ENCODE data around the gene SOX5.
"Not testable (repeated sequence)": the region's sequence is repeated elsewhere in the genome, so short reads cannot be mapped to it uniquely, and the experiment has no call there.

Gene SOX5

DNA sequence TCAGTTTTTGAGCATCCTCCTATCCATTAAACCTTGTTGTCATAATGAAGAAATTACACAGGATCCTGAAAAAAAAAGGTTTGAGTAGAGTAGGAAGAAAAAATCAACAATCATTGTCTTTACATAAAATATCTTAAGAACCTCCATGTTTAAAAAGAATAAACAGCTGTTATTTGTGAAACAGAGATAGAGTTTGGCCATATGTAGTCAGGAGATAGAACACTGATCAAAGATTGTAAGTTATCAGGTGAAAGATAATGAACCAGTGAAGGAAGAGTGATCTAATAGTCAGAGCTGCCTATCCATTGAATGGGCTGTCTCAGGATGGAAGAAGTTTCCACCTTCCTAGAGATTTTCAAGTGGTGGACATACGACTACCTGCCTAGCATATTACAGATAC lies 397.1 kb downstream of the SOX5 start:
- DNase-seq (ENCODE audit: low read depth in 3 of 3, low spot score in 1 of 3), result no peak

DNA sequence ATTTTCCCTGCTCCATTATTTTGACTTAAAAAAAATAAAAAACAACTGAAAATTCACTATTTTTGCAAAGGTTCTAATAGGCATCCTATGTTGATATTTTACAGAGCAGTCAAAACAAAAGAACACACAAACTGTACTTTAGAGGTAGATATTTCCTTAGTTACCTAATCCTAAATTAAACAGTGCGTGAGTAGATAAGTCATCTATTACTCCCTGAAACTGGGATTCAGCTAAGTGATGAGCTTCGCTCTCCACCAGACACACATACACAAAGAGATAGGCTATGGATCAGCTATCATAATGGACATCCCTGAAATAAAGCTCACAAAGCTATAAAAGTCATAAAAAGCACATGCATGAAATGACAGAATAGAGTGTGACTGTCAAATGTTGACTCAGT lies 398.7 kb downstream of the SOX5 start:
- no peak for DNase-seq (ENCODE audit: low read depth in 3 of 3, low spot score in 1 of 3)

DNA sequence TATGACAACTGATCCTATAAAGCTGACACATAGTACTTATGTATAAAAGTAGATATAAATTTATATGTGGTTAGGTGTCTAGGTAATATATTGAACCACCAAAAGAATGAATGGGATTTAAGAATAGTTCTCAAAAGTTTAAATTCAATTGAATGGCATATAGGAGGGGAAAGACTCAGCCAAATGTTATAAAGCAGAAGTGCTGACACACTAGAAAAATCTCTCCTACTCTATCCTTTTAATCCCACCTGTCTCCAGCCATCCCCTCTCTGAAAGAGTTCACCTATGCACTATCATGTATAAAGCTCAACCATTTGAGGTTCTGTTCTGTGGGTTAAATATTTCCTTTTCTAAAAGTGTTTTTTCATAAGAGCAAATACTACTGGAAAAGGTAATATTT lies 400.7 kb downstream of the SOX5 start:
- no peak for DNase-seq (ENCODE audit: low read depth in 3 of 3, low spot score in 1 of 3)

DNA sequence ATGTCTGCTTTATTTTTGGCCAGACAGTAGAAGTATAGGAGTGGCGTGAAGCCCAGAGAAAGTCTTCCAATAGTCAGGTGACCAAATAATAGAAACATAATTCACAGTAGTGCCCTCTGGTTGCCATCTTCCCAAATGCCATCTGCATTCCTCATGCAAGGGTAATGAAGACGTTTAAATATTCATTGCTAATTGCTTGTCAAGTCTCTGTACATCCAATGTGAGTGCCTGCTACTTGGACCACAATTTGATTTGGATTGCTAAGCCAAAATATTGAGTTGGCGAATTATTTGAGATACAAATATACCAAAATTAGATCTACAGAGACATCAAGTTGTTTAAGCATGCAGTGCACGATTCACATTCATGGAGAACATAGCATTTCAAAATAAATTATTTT lies 402.7 kb downstream of the SOX5 start:
- DNase-seq (ENCODE audit: low read depth in 3 of 3, low spot score in 1 of 3), result no peak

DNA sequence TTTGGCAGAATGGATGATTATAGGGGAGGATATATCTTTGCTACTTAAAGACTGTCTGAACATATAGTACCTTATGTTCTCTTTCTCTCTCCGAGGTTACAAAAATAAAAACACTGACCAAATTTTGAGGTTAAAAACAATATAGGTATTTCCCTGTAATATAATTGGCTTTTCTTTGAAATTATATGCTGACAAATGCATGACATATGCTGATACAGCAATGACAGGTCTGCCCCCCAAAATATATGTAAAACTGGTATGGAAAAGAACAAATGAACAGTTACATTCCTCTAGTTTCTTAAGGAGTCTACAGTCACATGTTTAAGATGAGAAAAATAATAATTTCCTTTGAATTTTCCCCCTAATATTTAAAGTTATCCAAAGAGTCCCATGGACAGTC lies 405.7 kb downstream of the SOX5 start:
- no peak for DNase-seq (ENCODE audit: low read depth in 3 of 3, low spot score in 1 of 3)

DNA sequence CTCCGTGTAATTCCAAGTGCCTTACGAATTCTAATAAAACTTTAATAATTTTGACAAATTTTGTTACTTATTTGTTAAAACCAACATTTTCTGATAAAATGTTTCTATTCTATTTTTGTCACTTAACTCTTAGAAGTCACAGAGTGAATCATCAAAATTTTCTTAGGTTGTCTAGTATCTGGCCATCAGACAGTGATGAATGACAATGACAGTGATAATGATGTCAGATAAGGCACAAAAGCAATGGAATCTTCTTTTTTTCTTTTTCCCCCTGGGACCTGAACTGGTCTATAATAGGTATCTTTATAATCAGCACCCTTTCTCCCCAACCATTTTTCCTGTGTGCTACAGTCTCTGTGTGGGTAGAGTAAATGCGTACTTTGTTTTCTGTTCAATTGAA lies 407.3 kb downstream of the SOX5 start:
- DNase-seq (ENCODE audit: low read depth in 3 of 3, low spot score in 1 of 3), result no peak

DNA sequence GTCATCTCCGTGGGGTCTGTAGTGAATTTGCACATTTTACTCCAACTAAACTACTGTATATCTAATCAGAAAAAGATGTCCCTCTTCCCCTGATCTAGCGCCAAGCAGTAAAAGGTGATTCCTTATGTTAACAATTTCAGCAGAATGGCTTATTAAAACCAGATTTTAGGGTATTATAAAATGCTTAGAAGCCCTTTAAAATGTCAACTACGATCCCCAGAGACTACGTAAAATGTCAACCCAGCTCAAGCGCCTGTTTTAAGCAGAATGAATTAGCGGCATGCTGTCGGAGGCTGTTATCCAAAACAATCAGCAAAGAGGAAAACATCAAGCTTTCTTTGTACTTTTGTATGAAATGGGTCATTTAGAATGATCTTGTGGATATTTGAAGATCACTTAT lies 408.9 kb downstream of the SOX5 start:
- DNase-seq (ENCODE audit: low read depth in 3 of 3, low spot score in 1 of 3), result no peak

DNA sequence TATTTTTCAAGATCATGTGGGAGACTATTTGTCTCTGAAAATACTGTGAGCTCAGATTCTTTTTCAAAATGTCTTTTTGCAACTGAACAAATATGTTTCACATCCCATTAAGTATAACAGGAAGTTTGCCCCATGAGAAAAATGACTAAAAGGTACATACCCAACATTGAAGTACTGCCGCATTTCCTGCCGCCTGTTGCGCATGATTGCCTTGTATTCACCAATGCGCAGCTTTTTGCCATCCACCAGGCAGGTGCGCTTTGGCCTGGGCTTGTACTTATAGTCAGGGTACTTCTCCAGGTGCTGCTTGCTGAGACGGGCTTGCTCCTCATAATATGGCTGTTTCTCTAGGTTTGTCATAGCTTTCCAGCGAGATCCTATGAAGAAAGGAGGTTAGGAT lies 413.2 kb downstream of the SOX5 start:
- no peak for DNase-seq (ENCODE audit: low read depth in 3 of 3, low spot score in 1 of 3)

DNA sequence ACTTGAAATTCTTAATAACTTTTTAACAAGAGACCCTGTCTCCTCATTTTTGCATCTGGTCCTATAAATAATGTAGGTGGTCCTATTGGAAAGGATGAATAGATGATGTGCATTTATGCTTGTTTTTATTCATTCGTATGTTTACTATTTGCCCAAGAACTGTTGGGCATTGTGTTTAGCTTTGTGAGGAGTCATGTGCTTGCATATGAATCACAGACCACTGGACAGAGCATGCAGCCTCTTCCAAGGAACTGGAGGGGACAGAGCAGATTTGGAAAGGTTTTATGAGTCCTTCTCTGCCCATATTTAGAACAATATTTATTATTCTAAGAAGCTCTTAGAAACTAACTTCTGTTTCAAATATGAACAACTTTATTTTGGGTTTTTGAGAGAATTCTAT lies 414.0 kb downstream of the SOX5 start:
- DNase-seq (ENCODE audit: low read depth in 3 of 3, low spot score in 1 of 3), result no peak

DNA sequence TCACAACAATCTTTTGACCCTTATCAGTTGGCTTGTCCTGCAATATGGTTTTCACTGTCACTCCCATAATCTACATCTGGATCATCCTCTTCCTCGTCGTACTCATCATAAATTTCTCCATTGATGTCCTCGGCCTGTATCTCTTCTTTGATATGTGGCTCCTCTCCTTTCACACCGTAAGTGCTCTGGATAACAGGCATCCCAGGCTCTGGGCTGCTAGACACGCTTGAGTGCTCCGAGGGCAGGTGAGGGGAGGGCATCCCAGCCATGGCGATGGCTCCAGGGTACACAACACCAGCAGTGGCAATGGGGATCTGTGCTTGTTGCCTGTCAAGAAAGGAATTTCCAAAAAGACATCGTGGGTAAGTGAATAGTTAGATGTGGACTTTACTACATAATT lies 415.3 kb downstream of the SOX5 start:
- no peak for DNase-seq (ENCODE audit: low read depth in 3 of 3, low spot score in 1 of 3)

DNA sequence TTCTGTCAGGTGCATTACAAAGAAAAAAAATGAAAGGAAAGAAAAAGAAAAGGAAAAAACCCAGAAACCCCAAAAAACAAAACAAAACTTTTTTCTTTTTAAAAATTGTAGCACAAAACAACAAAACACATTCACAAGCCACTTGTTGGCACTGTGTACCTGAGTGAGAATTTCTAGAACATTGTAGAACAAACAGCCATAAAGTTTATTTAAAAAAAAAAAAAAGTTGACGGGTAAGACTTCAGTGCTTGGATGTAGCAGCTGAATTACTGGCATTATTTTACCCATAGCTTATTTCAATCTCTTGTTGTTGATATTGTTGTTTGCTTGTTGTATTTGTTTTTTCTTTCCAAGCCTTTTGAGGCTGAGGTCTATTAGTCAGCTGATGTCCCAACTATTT lies 415.8 kb downstream of the SOX5 start:
- no peak for DNase-seq (ENCODE audit: low read depth in 3 of 3, low spot score in 1 of 3)

DNA sequence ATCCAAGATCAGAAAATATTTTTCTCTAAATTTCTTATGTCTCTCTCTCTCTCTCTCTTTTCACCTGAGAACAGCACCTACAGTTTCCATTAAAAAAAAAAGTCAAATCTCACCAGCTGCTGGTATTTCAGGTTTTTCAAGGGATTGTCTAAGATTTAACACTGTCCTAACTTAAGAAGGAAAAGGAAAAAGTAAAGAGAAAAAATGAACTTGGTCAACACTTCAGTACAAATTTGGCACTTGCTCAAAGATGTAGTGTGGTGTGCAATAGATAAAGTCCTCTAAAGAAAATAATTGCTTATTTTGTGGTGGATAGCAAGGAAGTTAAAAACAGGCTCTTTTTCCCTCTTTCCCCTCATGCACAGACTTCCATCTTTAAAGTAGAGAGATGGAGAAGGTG lies 416.2 kb downstream of the SOX5 start:
- no peak for DNase-seq (ENCODE audit: low read depth in 3 of 3, low spot score in 1 of 3)

DNA sequence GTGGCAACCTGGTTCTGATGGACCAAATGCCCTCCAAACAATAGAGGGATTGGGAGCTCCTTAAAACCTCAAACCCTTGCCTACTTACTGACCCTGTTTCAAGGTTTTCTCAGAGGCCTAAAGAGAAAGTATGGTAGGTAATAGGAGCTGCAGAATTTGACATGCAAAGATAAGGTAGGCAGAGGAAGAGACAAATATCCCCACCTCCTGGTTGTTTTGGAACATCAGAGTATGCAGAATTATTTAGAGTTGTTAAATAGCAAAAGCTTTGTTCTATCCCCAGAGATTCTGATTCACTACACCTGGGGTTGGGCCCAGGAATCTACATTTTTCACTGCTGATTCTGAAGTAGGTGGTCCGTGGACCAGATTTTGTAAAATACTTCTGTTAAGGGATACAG lies 421.2 kb downstream of the SOX5 start:
- DNase-seq (ENCODE audit: low read depth in 3 of 3, low spot score in 1 of 3), result no peak

DNA sequence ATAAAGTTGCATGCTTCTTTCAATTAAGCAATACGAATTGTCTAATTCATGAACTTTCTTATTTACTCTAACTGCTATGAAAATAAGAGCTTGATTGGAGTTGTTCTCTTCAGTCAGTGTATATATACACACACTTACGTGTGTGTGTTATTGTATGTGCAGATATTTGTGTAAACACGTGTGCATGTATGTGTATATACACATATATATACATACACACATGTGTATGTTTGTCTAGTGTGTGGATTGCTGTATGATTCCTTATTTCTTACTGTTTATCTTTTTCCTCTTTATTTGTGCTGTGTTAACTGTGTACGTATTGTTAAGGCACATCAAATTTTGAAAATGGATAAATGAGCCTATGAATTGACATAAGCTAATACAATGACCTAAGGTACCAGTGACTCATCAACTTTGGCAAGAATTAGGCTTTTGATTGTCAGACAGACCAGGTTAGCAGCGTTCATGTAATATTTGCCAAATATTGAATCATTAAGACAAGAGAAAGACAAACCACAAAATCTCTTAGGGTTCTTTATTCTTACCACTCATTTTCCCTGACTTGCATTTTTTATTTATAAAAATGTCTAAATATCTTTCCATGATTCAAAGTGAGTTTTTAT lies 423.9 kb downstream of the SOX5 start:
- DNase-seq (ENCODE audit: low read depth in 3 of 3, low spot score in 1 of 3), result no peak

DNA sequence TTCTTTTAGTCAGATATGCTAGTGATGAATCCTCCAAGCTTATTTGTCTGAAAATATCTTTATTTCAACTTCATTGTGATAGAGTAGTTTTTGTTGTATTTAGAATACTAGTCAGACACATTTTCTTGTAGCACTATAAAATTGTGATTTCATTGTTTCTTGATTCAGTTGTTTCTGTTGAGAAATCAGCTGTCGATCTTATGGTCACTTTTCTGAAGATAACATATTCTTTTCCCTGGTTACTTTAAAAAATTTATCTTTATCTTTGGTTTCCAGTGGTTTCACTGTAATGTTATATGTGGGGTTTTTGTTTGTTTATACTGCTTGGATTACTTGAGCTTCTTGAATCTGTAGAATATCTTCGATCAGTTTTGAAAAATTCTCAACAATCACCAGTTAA lies 426.1 kb downstream of the SOX5 start:
- DNase-seq (ENCODE audit: low read depth in 3 of 3, low spot score in 1 of 3), result no peak

DNA sequence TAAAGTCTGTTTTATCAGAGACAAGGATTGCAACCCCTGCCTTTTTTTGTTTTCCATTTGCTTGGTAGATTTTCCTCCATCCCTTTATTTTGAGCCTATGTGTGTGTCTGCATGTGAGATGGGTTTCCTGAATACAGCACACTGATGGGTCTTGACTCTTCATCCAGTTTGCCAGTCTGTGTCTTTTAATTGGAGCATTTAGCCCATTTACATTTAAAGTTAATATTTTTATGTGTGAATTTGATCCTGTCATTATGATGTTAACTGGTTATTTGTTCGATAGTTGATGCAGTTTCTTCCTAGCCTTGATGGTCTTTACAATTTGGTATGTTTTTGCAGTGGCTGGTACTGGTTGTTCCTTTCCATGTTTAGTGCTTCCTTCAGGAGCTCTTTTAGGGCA lies 430.0 kb downstream of the SOX5 start:
- DNase-seq (ENCODE audit: low read depth in 3 of 3, low spot score in 1 of 3), result not testable (repeated sequence)

DNA sequence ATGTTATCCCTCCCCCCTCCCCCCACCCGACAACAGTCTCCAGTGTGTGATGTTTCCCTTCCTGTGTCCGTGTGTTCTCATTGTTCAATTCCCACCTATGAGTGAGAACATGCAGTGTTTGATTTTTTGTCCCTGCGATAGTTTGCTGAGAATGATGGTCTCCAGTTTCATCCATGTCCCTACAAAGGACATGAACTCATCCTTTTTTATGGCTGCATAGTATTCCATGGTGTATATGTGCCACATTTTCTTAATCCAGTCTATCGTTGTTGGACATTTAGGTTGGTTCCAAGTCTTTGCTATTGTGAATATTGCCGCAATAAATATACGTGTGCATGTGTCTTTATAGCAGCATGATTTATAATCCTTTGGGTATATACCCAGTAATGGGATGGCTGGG lies 433.7 kb downstream of the SOX5 start:
- DNase-seq (ENCODE audit: low read depth in 3 of 3, low spot score in 1 of 3), result not testable (repeated sequence)

DNA sequence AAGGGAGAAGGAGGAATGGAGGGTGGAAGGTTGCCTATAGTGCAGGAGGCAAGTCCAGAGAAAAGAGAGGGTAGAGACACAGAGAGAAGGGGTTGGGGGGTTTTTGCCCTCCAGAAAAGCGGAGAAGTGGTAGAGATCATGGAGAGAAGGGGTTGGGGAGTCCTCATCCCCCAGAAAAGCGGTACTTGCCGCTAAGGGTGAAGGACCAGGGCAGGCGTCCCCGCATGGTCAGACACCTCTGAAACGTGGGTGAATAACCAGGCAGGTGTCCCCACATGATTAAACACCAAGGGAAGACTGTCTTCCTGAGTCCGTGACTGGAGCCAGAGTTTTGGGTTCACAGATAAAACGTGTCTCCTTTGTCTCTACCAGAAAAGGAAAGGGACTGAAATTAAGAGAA lies 439.0 kb downstream of the SOX5 start:
- DNase-seq (ENCODE audit: low read depth in 3 of 3, low spot score in 1 of 3), result no peak

DNA sequence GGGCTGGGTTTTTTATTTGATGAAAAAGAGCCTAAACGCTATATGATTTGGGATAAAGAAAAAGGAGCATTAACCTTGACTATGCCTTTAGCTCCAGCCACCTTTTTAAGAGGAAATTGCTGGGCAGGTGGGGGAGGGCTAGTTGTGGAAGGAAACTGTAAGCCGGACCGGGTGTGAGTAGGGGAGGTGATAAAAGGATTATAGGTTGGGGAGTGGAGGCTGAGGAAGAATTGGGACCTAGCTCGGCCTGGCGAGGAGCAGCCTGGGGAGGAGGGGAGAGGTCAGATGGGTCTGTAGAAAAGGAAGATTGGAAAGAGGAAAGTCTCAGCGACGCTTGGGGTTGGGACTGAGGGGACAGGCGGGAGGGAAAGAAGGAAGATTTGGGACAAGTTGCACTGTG lies 439.6 kb downstream of the SOX5 start:
- not testable (repeated sequence) for DNase-seq (ENCODE audit: low read depth in 3 of 3, low spot score in 1 of 3)

DNA sequence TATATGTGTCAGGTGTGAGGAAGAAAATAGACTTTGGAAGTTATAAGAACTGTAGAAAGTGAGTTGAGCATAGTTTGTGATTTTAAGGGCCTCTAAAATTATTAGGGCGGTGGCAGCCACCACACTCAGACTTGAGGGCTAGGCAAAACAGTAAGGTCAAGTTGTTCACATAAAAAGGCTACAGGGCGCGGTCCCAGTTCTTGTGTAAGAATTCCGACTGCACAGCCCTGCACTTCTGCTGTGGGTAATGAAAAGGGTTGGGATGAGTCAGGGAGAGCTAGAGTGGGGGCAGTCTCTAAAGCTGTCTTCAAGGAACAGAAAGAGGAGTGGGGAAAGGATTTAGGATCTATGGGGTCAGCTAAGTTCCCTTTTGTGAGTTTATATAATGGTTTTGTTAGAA lies 441.7 kb downstream of the SOX5 start:
- DNase-seq (ENCODE audit: low read depth in 3 of 3, low spot score in 1 of 3), result not testable (repeated sequence)

DNA sequence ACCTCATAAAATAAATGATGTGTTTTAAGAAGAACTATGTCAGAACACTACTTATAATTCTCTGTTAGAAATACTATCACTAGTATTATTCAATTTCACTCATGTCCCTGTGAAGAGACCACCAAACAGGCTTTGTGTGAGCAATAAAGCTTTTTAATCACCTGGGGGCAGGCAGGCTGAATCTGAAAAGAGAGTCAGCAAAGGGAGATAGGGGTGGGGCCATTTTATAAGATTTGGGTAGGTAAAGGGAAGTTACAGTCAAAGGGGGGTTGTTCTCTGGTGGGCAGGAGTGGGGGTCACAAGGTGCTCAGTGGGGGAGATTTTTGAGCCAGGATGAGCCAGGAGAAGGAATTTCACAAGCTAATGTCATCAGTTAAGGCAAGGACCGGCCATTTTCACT lies 443.7 kb downstream of the SOX5 start:
- not testable (repeated sequence) for DNase-seq (ENCODE audit: low read depth in 3 of 3, low spot score in 1 of 3)

DNA sequence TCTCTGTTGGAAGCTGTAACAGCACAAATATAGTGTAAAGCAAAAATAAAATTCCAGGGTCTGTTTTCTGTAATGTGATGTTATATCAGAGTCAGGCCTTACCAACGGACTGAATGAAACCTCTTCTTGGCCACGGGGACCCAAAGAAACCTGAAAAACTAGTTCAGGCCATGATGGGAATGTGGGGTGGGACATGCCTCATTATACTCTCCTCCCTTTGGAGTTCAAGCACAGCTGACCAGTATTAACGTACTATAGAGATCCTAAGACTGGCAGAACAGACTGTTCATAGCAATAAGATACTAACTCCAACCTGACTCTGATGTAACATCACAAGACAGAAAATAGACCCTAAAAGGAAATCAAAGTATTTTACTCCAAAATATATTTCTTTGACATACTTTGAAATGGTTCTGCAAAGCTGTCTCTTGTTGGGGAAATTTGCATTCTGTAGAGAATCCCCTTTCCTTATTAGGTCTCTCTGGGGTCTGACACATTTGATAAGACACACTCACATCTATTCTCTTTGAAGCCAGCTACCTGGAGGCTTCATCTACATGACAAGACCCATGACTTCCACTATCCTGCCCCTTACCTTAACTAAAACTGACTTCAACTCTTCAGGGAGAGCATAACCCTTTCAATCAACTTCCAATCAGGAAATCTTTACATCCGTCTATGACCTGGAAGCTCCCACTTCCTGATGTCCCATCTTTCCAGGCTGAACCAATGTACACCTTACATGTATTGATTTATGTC lies 444.6 kb downstream of the SOX5 start:
- DNase-seq (ENCODE audit: low read depth in 3 of 3, low spot score in 1 of 3), result no peak

DNA sequence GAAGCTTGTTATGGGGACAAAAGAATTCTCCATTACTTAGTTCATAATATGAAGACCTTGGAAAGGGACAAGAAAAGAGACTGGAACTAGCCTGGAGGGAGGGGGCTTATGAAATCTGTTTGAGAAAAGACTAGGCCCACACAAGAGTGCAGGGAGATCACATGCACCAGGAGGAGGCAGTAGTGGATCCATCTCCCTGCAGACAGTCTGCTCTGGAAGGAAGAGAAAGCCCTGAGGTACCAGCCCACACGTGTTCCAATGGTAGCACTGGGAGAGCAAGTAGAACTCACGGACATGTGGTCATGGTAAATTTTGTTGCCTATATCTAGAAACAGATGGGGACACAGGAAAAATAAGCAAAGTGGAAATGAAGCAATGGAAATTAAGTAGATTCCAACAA lies 445.4 kb downstream of the SOX5 start:
- DNase-seq (ENCODE audit: low read depth in 3 of 3, low spot score in 1 of 3), result no peak

All from stimulated activated CD4-positive, alpha-beta T cell treated with anti-CD3 and anti-CD28 coated beads, TNF-alpha, amount 100 ng/mL, for 1 hour (primary cell).